Endothelial cell of umbilical vein (primary cell): ENCODE measurements around the gene ALOX15. TPM values are rescaled to one million over a fixed set of nuclear protein-coding genes. Genes with fewer than 3 reads are reported as not detected.

ENCODE experiments used
- BruUV-seq: library from RNA; stranded (reverse); fragments of 400-500 nt; replicated peaks from 2 replicates; lab custom pipeline; 2021; lab: Mats Ljungman, UMichigan
- CTCF ChIA-PET: fragments of 300-600, 350-600 bp; sonication (Branson Sonifier 250); formaldehyde crosslinking; loops from one replicate; lab custom pipeline; 2021; ENCODE audit warnings: antibody characterized with exemption, inconsistent platforms; lab: Charles Lee
- POLR2A ChIA-PET: fragments of 300-600, 350-600 bp; sonication (Branson Sonifier 250); formaldehyde crosslinking; loops from one replicate; lab custom pipeline; 2021; ENCODE audit warnings: antibody characterized with exemption, inconsistent platforms; lab: Charles Lee
- DNase-seq: peaks from one replicate; pipeline ENCODE4 v3.0.0-alpha.2; 2011; ENCODE audit warnings: low read depth, low spot score
- FAIRE-seq: peaks from 2 replicates; lab custom pipeline; 2011; peaks lifted over from hg19 to GRCh38; lab: Jason Lieb, UNC
- H2AFZ ChIP-seq: 2 replicates; pipeline ENCODE4 v1.6.0; 2012; ENCODE audit warnings: low read depth, low read length, control low read depth, inconsistent platforms
- H3K27ac ChIP-seq: 2 replicates; pipeline ENCODE4 v1.5.1; 2011; ENCODE audit warnings: low read depth, mild to moderate bottlenecking, control low read depth, low read length, moderate library complexity; ENCODE audit not compliant: insufficient read depth
- H3K27me3 ChIP-seq, 2 experiments: 2 replicates each; pipeline versions ENCODE4 v1.6.0 to v1.6.1; 2011; ENCODE audit warnings: low read length in 2 of 2, mixed read lengths in 1 of 2; ENCODE audit not compliant: control insufficient read depth in 2 of 2, insufficient read depth in 2 of 2
- H3K36me3 ChIP-seq, 2 experiments: 2 replicates in 1 of 2; 3 replicates in 1 of 2; pipeline ENCODE4 v1.5.1; 2011; ENCODE audit warnings: low read length in 2 of 2, mild to moderate bottlenecking in 1 of 2, moderate library complexity in 1 of 2; ENCODE audit not compliant: control insufficient read depth in 2 of 2, insufficient read depth in 2 of 2; ENCODE audit errors: extremely low read depth in 1 of 2
- H3K4me1 ChIP-seq: 3 replicates; pipeline ENCODE4 v1.5.1; 2011; ENCODE audit warnings: mild to moderate bottlenecking, low read length; ENCODE audit not compliant: control insufficient read depth, insufficient read depth; ENCODE audit errors: extremely low read depth
- H3K4me2 ChIP-seq: 2 replicates; pipeline ENCODE4 v1.6.1; 2011; ENCODE audit warnings: low read length, control low read depth, mixed read lengths; ENCODE audit not compliant: insufficient read depth
- H3K4me3 ChIP-seq, 3 experiments: fragments of 200-600 bp in 1 of 3; sonication (generic), shearing (Covaris generic) in 1 of 3; replicated peaks in 1 of 3; 2 replicates each; pipeline ENCODE4 v1.5.1; 2011 to 2016; ENCODE audit warnings: control low read depth in 3 of 3, low read length in 3 of 3, mild to moderate bottlenecking in 2 of 3, inconsistent platforms in 1 of 3, low read depth in 1 of 3, moderate library complexity in 1 of 3; ENCODE audit not compliant: insufficient read depth in 1 of 3
- H3K79me2 ChIP-seq: 2 replicates; pipeline ENCODE4 v1.6.0; 2012; ENCODE audit warnings: low read length, inconsistent platforms; ENCODE audit not compliant: control insufficient read depth, insufficient read depth
- H3K9ac ChIP-seq: replicated peaks from 2 replicates; pipeline ENCODE3; 2011; ENCODE audit warnings: low read length, control low read depth; ENCODE audit not compliant: insufficient read depth; ENCODE audit errors: extremely low read depth
- H3K9me1 ChIP-seq: replicated peaks from 3 replicates; pipeline ENCODE4 v1.6.0; 2011; ENCODE audit warnings: mild to moderate bottlenecking, low read length; ENCODE audit not compliant: control insufficient read depth, insufficient read depth; ENCODE audit errors: extremely low read depth
- H3K9me3 ChIP-seq: replicated peaks from 2 replicates; pipeline ENCODE4 v1.5.1; 2012; ENCODE audit warnings: low read length, inconsistent platforms; ENCODE audit not compliant: control insufficient read depth, insufficient read depth
- H4K20me1 ChIP-seq: replicated peaks from 2 replicates; pipeline ENCODE3; 2011; ENCODE audit warnings: mild to moderate bottlenecking, low read length; ENCODE audit not compliant: control insufficient read depth, insufficient read depth; ENCODE audit errors: extremely low read depth
- CTCF ChIP-seq, 2 donors: IDR thresholded peaks; 1 replicate in 1 of 2; 2 replicates in 1 of 2; pipeline ENCODE4 v1.5.1; 2011; ENCODE audit warnings: low read length in 2 of 2, mild to moderate bottlenecking in 2 of 2, moderate library complexity in 2 of 2, control low read depth in 1 of 2, inconsistent platforms in 1 of 2, low read depth in 1 of 2; ENCODE audit not compliant: insufficient read depth in 1 of 2; ENCODE audit errors: extremely low read depth in 1 of 2
- EZH2 ChIP-seq: IDR thresholded peaks from 2 replicates; pipeline ENCODE4 v1.6.1; 2012; ENCODE audit warnings: borderline replicate concordance, low read depth, mild to moderate bottlenecking, moderate library complexity, low read length, inconsistent platforms; ENCODE audit not compliant: severe bottlenecking
- FOS ChIP-seq: IDR thresholded peaks from 2 replicates; pipeline ENCODE4 v1.6.1; 2011; ENCODE audit warnings: mild to moderate bottlenecking, low read length, moderate library complexity, borderline replicate concordance; ENCODE audit not compliant: insufficient read depth
- GATA2 ChIP-seq: IDR thresholded peaks from 2 replicates; pipeline ENCODE4 v1.7.0; 2011; ENCODE audit warnings: low read depth, mild to moderate bottlenecking, moderate library complexity, mixed read lengths, low read length; ENCODE audit not compliant: insufficient read length, insufficient read depth
- JUN ChIP-seq: IDR thresholded peaks from 2 replicates; pipeline ENCODE4 v1.6.1; 2011; ENCODE audit warnings: borderline replicate concordance, low read depth; ENCODE audit not compliant: insufficient read length, insufficient read depth
- MYC ChIP-seq: IDR thresholded peaks from one replicate; pipeline ENCODE4 v1.6.1; 2011; ENCODE audit warnings: mild to moderate bottlenecking, low read depth, low read length
- POLR2A ChIP-seq: IDR thresholded peaks from 2 replicates; pipeline ENCODE4 v1.6.1; 2012; ENCODE audit warnings: low read depth, mild to moderate bottlenecking, control low read depth, low read length
- POLR2AphosphoS5 ChIP-seq: IDR thresholded peaks from 2 replicates; pipeline ENCODE4 v1.6.1; 2012; ENCODE audit warnings: low read depth, mild to moderate bottlenecking, control low read depth, low read length, moderate library complexity; ENCODE audit not compliant: insufficient read depth
- dilution Hi-C: fragments of 300-500 bp; cut with MboI; formaldehyde crosslinking; loops from one replicate; pipeline ENCODE4 v1.15.0; 2019; ENCODE audit warnings: low sequenced_read_pairs; ENCODE audit not compliant: extremely low pct_ligation_motif_present
- intact Hi-C: fragments of 100-400 bp; cut with micrococcal nuclease; formaldehyde crosslinking; loops from one replicate; pipeline ENCODE4 v1.10.0; 2022
- polyA plus RNA-seq, 4 experiments: library from polyadenylated mRNA; depleted of rRNA in 3 of 4; stranded (reverse) in 3 of 4; unstranded in 1 of 4; fragments of >200 nt; gene quantifications; 2 replicates each; pipeline versions ENCODE4 v1.2.1 to v1.2.3, GENCODE V29; 2011 to 2012; ENCODE audit warnings: missing spikeins in 1 of 4
- total RNA-seq: library from RNA; stranded (reverse); gene quantifications from 2 replicates; pipeline ENCODE4 v1.2.3, GENCODE V29; 2021
- TF ChIP-seq, protein P1 (sequence below): IDR thresholded peaks from 2 replicates; pipeline ENCODE4 v1.6.1; 2011; ENCODE audit not compliant: insufficient read depth, insufficient read length

ALOX15 gene
- total and polyA plus RNA-seq, 2 donors (not counting 3 experiments of a cell fraction or from before 2014, with no cell fraction given) = not detected

- Histone ChIP-seq H3K9me1 (no peaks in the 10 kb centered on the region), H3K79me2 (no peaks in the 10 kb centered on the region), H3K27me3 (peaks cover 29 to 35% of the 10 kb centered on the region in 2 experiments), H3K9me3 (no peaks in the 10 kb centered on the region), H3K4me2 (no peak overlapping the region), H3K4me1 (no peaks in the 10 kb centered on the region), H2AFZ (no peak overlapping the region), H3K9ac (no peak overlapping the region), H4K20me1 (no peaks in the 10 kb centered on the region), H3K36me3 (no peaks in the 10 kb centered on the region), H3K4me3 (no peak overlapping the region), H3K27ac (no peak overlapping the region)
- intact Hi-C loops (no loop called here), dilution Hi-C loops (no loop called here)
- POLR2A ChIA-PET = no interaction called here
- no TSS peak for BruUV-seq
- FAIRE-seq (no peak), DNase-seq (no peak)
- TF ChIP-seq POLR2A = no peak
- no peak for TF ChIP-seq POLR2AphosphoS5
- no peak for TF ChIP-seq GATA2
- no peak for TF ChIP-seq CTCF (IDR thresholded peaks at IDR 0.05; ENCODE audit: extremely low read depth in 1 of 2, insufficient read depth in 1 of 2, low read depth in 1 of 2, low read length in 2 of 2)
- no peak for TF ChIP-seq EZH2
- no peak for TF ChIP-seq JUN
- TF ChIP-seq, protein P1, sequence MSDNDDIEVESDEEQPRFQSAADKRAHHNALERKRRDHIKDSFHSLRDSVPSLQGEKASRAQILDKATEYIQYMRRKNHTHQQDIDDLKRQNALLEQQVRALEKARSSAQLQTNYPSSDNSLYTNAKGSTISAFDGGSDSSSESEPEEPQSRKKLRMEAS = no peak
- TF ChIP-seq FOS = no peak
- no peak for TF ChIP-seq MYC
- CTCF ChIA-PET = interaction anchor here (0.7 to 4.8 kb wide), 2 partner anchors 15 to 17 kb away, joined by 3 to 41 read pairs; no protein-coding TSS in a partner anchor
Observed at GRCh38 chr17:4582691-4583090, 58.8 kb downstream of the ALOX15 start.
